ENCODE results near the gene PIK3R1.

The PIK3R1 gene

DNA sequence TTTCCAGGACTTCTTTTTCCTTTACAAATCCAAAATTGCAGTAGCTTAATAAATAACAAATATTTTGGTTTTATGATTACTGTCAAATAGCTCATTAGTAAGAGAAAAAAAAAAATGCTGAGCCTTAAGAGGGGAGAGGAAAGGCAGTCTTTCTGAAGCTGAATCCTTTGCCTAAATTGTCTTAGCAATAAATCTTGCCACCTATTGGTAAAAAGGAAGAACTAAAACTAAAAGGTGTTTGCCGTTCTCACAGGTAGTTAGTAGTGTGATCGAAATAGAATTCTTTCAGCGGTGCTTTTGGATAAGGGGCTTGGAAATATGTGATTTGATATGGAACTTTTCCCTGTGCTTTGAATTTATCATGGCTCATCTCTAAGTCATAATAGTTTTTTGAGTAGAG, 31.2 kb downstream of the PIK3R1 start:
- H3K4me3 ChIP-seq (ENCODE audit: low read depth, low read length): no peak overlapping the region
- DNase-seq (ENCODE audit: low read depth): no peak

GRCh38 chr5:68247627-68248026, 32.1 kb downstream of the PIK3R1 start:
- H3K4me3 ChIP-seq (ENCODE audit: low read depth, low read length): no peak overlapping the region
- no peak for DNase-seq (ENCODE audit: low read depth)

- no peak overlapping the region for H3K4me3 ChIP-seq (ENCODE audit: low read depth, low read length)
- DNase-seq (ENCODE audit: low read depth): no peak
Observed at GRCh38 chr5:68248896-68249295, 33.3 kb downstream of the PIK3R1 start.

DNA sequence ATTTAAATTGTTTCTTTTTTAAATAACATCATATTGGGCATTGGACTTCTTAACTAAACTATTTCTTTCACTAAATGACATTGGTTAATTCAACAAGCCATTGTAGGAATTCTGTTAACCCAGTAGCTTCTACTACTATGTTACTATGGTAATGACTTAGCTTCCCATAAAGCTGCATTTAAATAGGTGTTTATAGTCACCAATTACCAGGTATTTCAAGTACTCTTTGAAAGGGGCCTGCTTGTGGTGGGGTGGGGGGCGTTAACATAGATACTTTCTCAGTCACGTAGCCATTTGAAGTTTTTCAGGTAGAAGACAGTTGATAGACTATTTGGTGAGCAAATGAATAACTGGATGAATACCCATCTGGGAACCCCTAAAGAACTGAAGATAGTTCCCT, 34.0 kb downstream of the PIK3R1 start:
- no peak overlapping the region for H3K4me3 ChIP-seq (ENCODE audit: low read depth, low read length)
- DNase-seq (ENCODE audit: low read depth): no peak

DNA sequence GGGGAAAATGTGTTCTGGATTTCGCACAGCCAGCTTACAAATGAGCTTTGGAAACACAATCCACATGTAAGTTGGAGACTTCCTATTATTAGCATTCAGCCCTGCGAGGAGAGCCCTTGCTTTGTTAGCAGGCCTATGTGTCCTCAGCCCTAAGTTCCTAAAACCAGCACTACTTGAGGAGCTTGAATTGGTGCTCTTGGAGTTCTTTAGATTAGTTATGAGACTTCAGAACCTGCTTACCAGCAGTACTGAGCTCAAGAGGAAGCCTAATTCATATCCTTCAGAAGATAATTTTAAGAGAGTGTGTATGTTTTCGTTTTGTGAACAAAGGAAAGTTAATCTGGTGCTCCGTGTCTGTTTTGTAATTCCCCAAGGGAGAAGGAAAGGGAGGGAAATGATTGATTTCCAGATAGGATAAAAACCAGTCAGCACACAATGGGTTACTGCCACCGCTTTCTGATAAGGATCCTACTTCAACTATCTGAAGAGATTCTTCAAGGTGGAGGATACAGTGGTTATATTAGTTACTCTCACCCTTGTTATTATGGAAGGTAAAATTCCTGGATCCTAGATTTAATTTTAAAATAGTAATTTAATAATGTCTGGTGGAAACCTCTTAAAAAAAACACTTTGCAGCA, 35.2 kb downstream of the PIK3R1 start:
- DNase-seq (ENCODE audit: low read depth): no peak
- H3K4me3 ChIP-seq (ENCODE audit: low read depth, low read length): no peak overlapping the region

DNA sequence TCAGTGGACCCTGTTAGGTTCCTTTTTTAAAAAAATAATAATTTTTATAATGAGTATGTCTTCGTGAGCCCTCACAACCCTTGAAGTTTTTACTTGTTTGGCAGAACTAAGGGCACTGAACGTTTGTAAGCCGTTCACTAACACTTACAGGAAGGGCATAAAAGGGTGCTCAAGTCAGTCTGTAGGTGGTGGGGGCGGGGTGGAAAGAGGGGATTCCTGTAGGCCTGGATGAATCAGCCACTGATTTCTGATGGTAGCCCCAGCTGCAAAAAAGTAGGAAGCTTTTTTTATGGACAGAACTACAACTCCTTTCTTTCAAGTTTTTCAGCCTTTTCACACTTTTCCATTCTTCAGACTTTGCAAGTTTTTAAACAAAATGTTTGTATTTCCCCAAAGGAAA, 35.8 kb downstream of the PIK3R1 start:
- no peak for DNase-seq (ENCODE audit: low read depth)
- H3K4me3 ChIP-seq (ENCODE audit: low read depth, low read length): no peak overlapping the region

DNA sequence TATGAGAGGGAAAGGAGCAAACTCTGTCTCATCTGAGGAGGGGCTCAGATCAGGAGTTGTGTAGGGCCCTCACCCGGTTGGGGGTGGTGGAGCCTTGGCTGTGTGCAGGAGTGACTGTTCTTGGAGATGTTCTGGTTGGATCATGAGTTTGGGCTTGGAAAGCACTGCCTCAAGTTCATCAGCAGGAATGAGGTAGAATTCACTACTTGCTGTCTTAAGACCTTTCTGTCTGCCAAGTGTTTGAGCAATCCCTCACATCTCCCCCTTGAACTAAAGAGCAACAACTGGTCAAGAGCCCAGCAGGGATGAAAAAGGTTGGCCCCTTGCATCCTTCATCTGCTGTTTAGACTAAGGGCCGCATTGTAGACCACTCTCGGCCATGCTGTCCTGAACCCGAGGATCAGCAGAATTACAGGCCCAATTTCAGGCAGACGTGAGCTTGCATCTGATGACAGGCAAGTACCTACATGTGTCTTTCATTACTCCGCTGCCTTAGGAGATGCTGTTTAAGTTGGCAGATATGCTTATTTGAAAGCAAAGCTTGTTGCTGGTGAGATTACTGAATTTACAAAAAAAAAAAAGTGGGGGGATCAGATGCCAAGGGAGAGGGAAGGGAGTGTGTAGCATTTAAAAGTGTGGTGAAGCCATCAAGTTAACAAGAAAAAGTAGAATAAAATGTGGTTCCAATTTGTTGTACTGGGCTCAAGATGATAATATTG, 36.4 kb downstream of the PIK3R1 start:
- no peak overlapping the region for H3K4me3 ChIP-seq (ENCODE audit: low read depth, low read length)
- peak; percentile 57 for DNase-seq (ENCODE audit: low read depth)

- no peak overlapping the region for H3K4me3 ChIP-seq (ENCODE audit: low read depth, low read length)
- no peak for DNase-seq (ENCODE audit: low read depth)
Observed at GRCh38 chr5:68252673-68253623, 37.4 kb downstream of the PIK3R1 start.

- DNase-seq (ENCODE audit: low read depth): no peak
- H3K4me3 ChIP-seq (ENCODE audit: low read depth, low read length): no peak overlapping the region
Observed at GRCh38 chr5:68253624-68254585, 38.3 kb downstream of the PIK3R1 start.

GRCh38 chr5:68254810-68255209, 39.3 kb downstream of the PIK3R1 start:
- DNase-seq (ENCODE audit: low read depth): no peak
- H3K4me3 ChIP-seq (ENCODE audit: low read depth, low read length): no peak overlapping the region

DNA sequence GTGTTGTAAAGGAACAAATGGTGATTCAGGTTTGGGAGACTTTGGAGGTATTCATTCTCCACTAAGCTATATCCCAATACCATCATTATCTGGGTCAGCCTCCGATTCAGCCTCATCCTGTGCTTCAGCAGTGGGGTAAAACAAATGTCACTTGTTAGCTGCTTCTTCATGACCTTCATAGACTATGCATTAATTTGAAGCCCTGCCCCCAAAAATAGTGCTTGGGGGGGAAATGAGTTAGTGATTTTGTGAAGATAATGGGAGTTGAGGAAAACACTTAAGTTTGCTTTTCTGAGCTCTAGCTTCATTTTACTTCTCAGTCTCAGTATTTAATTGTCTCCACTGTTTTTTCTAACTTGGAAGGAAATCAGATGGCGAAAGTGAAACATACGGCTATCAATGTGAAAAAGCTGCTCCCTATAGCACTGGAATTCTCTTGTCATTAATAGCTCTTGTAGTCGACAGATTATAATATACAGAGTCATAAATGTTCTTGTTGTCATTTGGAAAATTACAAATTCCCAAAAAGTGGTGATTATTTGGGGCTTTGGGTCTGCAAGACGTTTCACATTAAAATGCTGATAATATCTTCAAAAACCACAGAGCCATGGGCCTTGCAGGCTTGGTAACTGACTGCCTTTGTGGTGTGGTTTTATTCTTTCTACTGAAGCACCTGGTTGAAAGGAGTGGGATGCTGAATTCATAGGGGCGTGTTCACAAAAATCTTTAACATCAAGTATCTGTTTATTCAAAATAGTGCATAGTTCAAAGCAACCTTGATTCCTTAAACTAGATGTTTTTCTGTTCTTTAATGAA, 40.0 kb downstream of the PIK3R1 start:
- no peak for DNase-seq (ENCODE audit: low read depth)
- no peak overlapping the region for H3K4me3 ChIP-seq (ENCODE audit: low read depth, low read length)

- no peak for DNase-seq (ENCODE audit: low read depth)
- no peak overlapping the region for H3K4me3 ChIP-seq (ENCODE audit: low read depth, low read length)
Observed at GRCh38 chr5:68257210-68257609, 41.7 kb downstream of the PIK3R1 start.

GRCh38 chr5:68258531-68258930, 43.0 kb downstream of the PIK3R1 start:
- DNase-seq (ENCODE audit: low read depth): no peak
- H3K4me3 ChIP-seq (ENCODE audit: low read depth, low read length): no peak overlapping the region

DNA sequence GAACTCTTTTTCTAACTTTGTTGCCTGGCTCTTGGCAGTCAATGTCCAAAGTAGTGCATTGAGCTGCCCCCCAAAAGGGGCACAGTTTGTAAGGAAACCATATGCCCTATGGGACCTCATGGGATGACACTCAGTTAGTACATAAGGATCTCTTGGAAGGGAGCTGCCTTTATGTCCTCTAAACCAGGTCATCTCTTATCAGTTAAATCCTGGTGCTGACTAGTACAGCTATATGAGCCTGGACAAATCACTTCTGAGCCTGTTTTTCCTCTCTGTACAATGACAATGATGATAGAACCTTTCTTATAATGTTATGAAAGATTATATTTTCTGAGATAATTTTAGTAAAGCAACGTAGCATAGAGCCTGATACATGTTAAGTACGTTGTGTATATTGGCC, 44.1 kb downstream of the PIK3R1 start:
- no peak overlapping the region for H3K4me3 ChIP-seq (ENCODE audit: low read depth, low read length)
- DNase-seq (ENCODE audit: low read depth): no peak

- DNase-seq (ENCODE audit: low read depth): no peak
Observed at GRCh38 chr5:68260467-68260866, 44.9 kb downstream of the PIK3R1 start.

GRCh38 chr5:68261169-68261568, 45.6 kb downstream of the PIK3R1 start:
- no peak for DNase-seq (ENCODE audit: low read depth)

More at GRCh38 chr5:68260467-68260866, 44.9 kb downstream of the PIK3R1 start:
- H3K4me3 ChIP-seq (ENCODE audit: low read depth, low read length): no peak overlapping the region

DNA sequence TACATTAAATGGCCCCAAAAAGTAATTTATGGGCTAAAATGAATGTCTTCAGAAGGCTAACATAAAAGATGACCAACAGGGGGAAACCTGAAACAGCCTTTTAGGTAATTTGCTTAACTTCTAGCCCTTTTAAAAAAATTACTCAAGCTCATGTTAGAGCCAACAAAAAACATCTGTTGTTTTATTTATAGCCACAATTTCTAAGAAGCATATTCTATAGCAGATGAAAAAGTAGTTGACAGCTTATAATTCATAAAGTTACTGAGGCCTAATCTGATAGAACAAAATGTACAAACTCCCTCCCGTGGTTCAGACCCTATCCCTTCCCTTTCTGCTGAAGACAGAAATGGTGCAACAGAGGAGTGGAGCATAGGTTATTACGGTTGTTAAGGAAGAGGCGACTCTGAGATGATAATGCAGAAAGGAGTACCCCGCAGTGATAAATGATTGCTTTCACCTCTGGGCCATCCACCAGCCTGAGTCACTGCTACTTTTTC, 46.1 kb downstream of the PIK3R1 start:
- DNase-seq (ENCODE audit: low read depth): peak; percentile 61
- no peak overlapping the region for H3K4me3 ChIP-seq (ENCODE audit: low read depth, low read length)

More at GRCh38 chr5:68261169-68261568, 45.6 kb downstream of the PIK3R1 start:
- H3K4me3 ChIP-seq (ENCODE audit: low read depth, low read length): no peak overlapping the region
